ENCODE results near the gene RTL5.

GRCh38 chrX:72122621-72123337 is 8.9 kb downstream of the RTL5 start:
- TF ChIP-seq CTCF (IDR thresholded peaks at IDR 0.05) (no peak), POLR2A (IDR thresholded peaks at IDR 0.05) (no peak)

Measured in sigmoid colon (tissue), 3 donors.